SH-SY5Y (cell line): ENCODE measurements around the gene HMGB4.

ENCODE experiments used
- GATA2 ChIP-seq: IDR thresholded peaks from 2 replicates; pipeline ENCODE4 v1.6.1; 2011; ENCODE audit warnings: mild to moderate bottlenecking, low read depth, low read length
- GATA3 ChIP-seq: IDR thresholded peaks from 2 replicates; pipeline ENCODE4 v1.6.1; 2011; ENCODE audit warnings: low read depth, mild to moderate bottlenecking, low read length, moderate library complexity

Gene HMGB4

DNA sequence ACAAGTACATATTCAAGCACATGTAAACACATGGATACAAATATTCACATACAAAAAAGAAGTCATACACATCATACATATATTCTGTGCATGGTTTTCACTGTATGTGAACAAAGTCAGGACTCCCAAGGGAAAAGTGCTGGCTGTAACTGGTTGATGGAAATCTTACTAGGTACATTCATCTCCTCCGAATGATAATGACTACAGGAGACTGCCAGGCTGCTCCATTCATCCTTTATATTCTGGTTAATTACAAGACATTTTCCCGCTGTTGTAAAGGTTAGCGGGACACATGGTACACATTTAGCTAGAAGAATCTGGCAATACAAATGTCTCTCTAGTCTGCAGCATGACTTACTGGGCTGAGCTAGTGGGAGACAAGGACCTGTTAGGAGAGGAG is 26.2 kb upstream of the HMGB4 start:
- TF ChIP-seq GATA3 (no peak), GATA2 (no peak)

DNA sequence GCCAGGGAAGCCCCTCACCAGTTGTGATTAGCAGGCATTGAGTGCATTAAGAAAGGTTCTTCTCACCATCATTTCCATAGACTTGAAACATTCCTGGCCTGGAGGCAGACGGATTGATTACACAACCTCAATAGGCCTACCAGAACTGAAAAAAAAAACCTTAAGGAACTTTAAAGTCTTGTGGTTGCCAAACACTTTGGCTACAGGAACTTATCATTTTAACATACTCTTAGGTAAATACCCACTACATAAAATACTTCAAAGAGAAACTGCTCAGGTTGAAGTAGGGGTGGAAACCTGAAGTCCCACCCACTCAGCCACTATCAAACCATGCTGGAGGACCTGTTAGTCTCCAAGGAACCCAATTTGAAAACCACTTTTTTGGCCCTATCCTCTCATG is 22.4 kb upstream of the HMGB4 start:
- no peak for TF ChIP-seq GATA3
- TF ChIP-seq GATA2 = no peak

DNA sequence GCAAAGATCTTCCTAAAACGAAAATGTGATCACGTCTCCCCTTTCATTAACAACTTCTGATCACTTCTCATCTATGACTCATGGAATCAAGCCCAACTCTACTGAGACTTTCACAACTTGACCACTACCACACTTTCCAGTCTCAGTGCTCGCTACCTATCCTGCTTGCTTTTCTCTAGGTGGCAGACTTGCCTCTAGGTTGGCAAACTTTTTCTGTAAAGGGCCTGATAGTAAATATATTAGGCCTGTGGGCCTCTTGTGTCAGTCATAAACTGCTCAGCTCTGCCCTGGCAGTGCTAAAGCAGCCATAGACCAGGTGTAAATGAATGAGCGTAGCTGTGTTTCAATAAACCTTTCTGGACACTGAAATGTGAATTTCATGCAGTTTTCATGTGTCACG is 21.5 kb upstream of the HMGB4 start:
- no peak for TF ChIP-seq GATA3
- TF ChIP-seq GATA2 = no peak

DNA sequence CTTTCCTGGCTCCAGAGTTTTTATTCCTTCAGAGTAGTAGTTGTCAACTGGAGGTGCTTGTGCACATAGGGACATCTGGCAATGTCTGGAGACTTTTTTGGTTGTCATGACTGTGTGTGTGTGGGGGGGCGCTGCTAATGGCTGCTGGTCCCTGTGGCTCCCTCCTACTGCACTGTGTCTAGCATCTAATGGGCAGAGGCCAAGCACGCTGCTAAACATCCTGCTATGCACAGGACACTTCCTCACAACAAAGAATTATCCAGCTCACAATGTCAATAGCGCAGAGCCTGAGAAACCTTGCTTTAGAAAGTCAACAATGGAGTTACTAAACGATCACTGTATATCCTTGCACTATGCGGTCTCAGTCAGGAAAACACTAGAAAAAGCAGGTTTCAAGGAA is 19.7 kb upstream of the HMGB4 start:
- TF ChIP-seq GATA2 = no peak
- TF ChIP-seq GATA3 = no peak

DNA sequence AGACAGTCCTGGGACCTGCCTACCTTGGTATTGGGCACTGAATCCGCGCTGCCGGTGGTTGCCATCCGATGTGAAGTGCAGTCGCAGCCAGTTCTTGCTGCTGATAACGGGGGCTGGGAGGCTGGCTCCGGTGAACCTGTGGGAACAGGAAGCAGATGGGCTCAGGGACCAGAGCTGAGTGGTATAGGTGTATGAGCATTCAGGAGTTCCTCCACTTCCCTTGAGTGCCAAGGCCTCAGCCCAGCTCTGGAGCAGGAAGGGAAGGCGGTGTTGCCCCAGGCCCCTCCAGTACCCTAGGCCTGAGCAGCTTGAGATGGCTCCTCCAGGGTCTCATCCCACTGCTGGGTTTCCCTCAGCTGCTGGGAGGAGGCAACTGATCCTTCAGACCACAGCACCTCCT is 17.0 kb upstream of the HMGB4 start:
- TF ChIP-seq GATA2 = no peak
- TF ChIP-seq GATA3 = no peak

DNA sequence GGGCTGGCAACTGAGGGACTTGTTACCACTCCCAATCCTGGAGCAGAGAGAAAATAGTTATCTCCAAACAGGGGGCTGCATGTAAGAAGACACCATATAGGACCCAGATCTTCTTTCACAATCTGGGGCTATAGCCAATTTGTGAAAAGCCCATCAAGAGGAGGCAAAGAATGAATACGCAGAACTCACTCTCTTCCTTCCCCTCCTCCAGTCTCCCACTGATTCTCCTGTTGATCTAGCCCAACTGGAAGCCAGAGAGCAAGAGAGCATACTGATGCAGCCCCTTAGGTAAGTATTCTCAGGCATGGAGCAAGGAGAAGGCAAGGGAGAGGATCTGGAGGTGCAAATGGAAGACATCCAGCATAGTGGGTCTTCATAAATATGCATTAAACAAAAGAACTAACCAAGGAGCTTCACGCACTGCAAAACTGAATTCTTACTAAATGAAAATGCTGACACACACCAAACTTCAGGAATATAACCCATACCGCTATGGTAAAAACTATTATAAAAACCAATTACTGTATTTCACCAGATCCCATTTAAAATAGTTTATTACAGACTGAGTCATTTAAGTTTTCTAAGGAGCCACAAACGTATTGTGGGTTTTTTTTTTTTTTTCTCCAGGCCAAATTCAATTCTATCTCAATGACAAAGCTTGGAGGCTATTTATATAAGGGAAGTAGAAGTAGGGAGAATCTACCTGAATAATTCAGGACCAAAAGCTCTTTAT is 15.5 kb upstream of the HMGB4 start:
- TF ChIP-seq GATA3 = no peak

DNA sequence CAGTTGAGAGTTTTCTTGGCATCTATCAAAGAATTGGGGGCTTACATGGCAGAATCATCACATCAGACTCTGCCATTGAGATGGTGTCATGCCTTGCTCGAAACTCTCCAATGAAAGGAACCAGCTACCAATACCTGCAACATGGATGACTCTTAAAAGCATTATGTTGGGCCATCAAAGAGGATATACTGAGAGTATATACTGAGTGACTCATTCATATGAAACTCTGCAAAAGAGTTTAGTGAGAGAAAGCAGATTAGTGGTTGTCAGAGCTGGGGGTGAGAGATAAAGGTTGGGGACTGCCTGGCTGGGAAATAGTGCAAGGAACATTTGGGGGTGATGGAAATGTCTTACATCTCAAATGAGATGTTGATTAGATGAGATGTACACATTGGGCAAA is 14.7 kb upstream of the HMGB4 start:
- TF ChIP-seq GATA3 (no peak), GATA2 (no peak)

DNA sequence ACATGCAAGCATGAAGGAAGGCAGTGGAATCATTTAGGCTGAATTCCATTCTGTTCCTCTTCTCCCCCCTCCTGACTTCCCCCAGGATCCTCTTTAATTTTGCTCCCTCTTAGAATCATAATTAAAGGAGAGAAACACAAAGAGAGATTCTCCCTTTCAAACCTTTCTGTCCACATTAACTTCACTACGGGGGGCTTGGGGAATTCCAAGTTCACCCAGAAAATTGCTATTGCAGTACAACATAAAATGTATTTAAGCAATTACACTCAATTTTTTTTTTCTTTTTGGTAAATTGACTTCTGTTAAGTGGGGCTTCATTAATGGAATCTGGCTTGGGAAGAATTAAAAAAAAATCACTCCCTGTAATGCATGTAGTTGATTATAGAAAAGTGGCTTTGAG is 13.4 kb upstream of the HMGB4 start:
- TF ChIP-seq GATA3 (no peak), GATA2 (no peak)

DNA sequence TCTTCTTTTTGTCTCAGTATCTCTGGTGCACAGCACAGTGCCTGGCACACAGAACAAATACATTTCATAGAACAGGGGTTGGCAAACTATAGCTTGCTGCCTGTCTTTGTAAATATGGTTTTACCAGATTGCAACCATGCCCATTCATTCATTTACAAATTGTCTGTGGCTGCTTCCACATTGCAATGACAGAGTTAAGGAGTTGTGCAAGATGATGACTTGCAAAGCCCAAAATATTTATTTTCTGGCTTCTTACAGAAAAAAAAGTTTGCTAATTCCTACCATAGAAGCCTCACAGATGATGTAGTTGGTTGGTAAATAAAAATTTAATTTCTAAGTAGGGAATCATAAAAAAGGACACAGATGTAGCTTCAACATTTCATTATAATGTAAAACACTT is 11.2 kb upstream of the HMGB4 start:
- no peak for TF ChIP-seq GATA2
- TF ChIP-seq GATA3 = no peak

DNA sequence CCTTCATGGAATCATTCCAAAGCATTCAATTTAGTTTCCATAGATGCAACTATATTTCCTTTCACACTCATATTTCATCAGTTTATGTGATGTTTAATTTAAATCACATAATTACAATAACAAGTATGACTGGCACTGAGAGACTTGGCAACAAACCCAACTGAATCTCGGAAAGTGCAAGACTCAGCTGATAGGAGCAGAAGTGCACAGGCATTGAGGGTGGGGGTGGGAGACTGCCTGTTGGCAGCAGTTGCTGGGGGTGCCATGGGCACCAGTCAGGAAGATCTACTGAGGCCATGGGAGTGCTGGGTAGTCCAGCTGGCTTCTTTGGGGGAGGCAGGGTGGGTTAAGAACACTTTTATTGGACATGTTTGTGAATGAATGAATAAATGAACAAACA is 10.4 kb upstream of the HMGB4 start:
- TF ChIP-seq GATA3 = no peak
- no peak for TF ChIP-seq GATA2

DNA sequence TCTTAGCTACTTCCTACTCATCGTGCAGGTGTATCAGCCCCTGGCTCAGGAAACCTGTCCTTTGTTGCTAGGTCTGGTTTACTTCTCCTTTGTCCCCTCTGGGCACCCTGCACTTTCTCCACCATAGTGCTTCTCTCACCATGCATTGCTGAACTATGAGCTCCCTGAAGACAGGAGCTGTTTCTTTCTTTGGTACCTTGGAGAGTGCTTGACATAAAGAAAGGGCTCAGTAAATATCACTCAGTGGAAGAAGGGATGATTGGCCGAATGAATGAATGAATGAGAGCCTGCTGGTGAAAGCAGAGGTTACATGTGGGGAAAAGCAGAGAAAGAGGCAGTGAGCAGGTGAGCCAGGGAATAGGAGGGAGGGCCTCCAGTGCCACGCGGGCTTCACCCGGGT is 9.8 kb upstream of the HMGB4 start:
- TF ChIP-seq GATA2 (no peak), GATA3 (no peak)

DNA sequence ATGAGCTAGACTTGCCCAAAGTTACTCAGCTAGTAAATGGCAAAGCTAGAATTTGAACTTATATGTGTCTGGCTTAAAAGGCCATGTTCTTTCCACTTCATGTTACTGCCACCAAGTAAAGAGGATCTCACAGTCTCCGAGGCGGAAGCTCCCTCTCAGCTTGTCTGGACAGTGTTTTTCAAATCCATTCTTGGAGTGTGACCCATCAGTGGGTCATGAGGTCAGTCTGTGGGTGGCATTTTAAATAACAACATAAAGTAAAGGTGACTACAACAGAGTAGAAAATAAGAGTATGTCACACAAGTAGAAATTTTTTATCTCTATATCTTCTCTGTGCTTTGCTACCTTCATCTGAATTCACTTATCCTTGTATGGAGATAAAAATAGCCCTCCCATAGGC is 3.2 kb upstream of the HMGB4 start:
- TF ChIP-seq GATA2 (no peak), GATA3 (no peak)

DNA sequence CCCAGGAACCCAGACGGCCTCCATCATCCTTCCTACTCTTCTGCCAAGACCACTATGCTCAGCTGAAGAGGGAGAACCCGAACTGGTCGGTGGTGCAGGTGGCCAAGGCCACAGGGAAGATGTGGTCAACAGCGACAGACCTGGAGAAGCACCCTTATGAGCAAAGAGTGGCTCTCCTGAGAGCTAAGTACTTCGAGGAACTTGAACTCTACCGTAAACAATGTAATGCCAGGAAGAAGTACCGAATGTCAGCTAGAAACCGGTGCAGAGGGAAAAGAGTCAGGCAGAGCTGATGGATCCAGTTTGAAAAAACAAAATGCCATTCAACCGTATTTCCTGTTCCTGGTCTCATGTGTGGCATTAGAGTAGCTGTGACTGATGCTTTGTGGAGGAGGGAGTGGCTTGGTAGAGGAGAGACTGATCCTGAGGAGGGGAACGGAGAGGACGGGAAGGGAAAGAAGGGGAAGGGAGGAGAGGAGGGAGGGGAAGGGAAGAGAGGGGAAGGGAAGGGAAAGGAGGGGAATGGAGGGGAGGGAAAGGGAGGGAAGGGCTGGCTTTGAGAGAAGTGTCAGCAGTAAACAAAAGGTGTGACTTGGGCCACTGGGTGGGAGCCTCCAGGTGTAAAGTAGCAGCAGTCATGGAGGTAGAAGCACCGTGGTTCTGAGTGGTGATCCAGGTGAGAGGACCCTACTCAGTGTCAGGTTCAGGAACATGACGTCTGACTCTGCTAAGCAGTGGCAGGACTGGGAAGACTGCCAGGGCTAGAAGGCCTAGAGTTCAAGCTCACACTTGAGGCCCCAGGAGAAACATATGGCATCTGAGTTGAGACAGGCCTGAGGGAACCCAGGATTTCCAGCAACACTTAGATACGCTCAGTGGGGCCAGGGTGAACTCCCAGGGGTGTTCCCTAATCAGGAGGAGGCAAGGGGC is 846 bp downstream of the HMGB4 start:
- TF ChIP-seq GATA2 = no peak
- TF ChIP-seq GATA3 = no peak

DNA sequence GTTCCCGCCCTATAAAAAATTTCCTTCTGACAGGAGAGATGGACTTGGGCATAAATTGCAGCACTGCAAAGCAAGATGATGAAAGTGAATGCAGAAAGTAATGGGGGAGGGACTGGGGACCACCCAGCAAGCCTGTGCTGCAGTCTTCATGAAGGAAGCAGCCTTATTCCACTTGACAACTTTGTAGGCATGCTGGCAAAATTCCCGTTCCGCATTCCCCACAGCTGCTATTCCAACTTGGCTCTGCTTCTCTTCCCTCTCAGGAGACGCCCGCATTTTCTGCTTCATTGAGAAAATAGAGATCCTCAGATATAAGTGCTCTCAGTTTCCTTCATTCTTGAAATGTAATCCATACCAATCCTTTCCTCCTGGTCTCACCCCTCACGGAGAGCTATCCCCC is 2.4 kb downstream of the HMGB4 start:
- TF ChIP-seq GATA3 = no peak
- TF ChIP-seq GATA2 = no peak

DNA sequence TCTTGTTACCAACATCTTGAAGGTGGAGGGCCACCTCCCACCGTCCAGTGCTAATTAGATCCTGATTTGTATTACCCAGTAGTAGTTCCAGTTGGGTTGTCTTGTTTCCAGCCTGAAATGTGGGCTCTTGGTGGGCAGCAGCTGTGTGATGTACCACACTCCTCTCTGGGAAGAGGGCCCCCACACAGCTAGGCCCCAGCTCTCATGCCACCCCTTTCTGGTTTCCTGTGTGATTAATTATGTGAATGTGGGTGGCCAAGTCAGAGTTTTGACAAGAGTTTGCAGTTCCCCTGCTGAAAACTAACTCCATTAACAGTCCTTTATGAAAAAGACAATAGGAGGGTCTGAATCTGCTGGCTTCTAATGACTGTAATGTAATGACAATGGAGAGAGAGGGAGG is 3.8 kb downstream of the HMGB4 start:
- TF ChIP-seq GATA2 (no peak), GATA3 (no peak)
